Muscle layer of duodenum (tissue), 2 donors: ENCODE results near the gene CTRB2.
"Not testable (repeated sequence)": the region's sequence is repeated elsewhere in the genome, so short reads cannot be mapped to it uniquely, and the experiment has no call there.

Experiments
- H3K27ac ChIP-seq: one replicate; pipeline ENCODE4 v1.7.0; 2013; ENCODE audit warnings: mild to moderate bottlenecking, low read length
- H3K27me3 ChIP-seq: one replicate; pipeline ENCODE4 v1.7.0; 2013; ENCODE audit warnings: low read depth, mild to moderate bottlenecking, control low read depth, low read length
- H3K36me3 ChIP-seq, 2 donors: one replicate each; pipeline ENCODE4 v1.7.0; 2013; ENCODE audit warnings: low read length in 2 of 2, control low read depth in 1 of 2, mild to moderate bottlenecking in 1 of 2; ENCODE audit not compliant: insufficient read depth in 2 of 2, control insufficient read depth in 1 of 2
- H3K4me1 ChIP-seq, 2 donors: one replicate each; pipeline ENCODE4 v1.7.0; 2013; ENCODE audit warnings: low read length in 2 of 2, mild to moderate bottlenecking in 2 of 2, control low read depth in 1 of 2, moderate library complexity in 1 of 2; ENCODE audit not compliant: insufficient read depth in 2 of 2, control insufficient read depth in 1 of 2
- H3K4me3 ChIP-seq, 2 donors: one replicate each; pipeline ENCODE4 v1.7.0; 2013; ENCODE audit warnings: low read length in 2 of 2, low read depth in 1 of 2, mild to moderate bottlenecking in 1 of 2
- H3K9me3 ChIP-seq, 2 donors: one replicate each; pipeline ENCODE4 v1.7.0; 2013; ENCODE audit warnings: low read length in 2 of 2, control low read depth in 1 of 2, mild to moderate bottlenecking in 1 of 2; ENCODE audit not compliant: control insufficient read depth in 1 of 2
- donor health status: healthy.

CTRB2 gene

DNA sequence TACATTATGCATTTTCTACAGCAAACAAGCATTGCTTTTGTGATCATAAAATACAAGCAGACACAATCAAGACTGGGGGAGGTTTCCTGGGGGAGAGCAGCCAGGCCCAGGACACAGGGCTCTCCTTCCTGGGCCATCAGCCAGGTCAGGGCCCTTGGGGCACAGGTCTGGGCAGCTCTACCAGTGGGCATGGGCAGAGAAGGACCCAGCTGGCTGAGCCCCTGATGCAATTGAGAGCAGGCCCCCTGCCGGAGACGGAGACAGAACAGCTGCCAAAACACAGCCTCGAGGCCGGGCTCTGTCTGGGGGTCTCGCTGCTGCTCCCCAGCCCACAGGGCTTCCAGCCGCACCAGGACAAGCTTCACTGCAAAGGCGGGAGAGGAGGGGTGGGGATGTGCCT, 33.7 kb upstream of the CTRB2 start:
- not testable (repeated sequence) for H3K27me3 ChIP-seq, H3K27ac ChIP-seq, H3K9me3 ChIP-seq, H3K4me3 ChIP-seq
- Histone ChIP-seq H3K36me3 (peaks cover 4 to 37% of the 10 kb centered on the region in 2 donors), H3K4me1 (peaks cover 16 to 57% of the 10 kb centered on the region in 2 donors)

DNA sequence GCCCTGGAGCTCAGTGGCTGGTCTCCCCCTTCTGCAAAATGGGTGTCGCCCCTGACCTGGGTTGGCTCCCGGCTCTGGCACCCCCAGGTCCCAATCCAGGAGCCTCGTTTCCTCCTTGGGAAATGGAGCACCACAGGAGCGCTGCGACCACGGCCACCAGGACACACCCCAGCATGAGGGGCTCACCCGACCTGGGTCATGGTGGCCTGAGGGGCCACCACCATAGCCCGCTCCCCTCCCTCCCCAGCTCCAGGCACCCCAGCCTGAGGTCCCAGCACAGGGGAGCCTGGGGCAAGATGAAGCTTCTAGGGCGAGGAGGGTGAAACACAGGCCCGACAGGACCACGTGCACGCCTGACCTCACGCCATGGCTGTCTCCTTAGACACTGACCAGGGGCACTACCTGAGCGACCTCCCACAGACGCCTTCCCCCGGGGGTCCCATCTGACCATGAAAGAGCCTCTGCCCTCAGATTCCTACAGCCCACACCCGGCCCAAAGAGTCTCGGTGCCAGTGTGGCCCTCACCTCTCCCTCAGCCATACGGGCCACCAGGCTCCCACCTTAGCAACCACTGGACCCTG, 32.7 kb upstream of the CTRB2 start:
- H3K9me3 ChIP-seq, result no peaks in the 10 kb centered on the region
- H3K4me1 ChIP-seq, result peaks cover 14 to 48% of the 10 kb centered on the region in 2 donors
- no peaks in the 10 kb centered on the region for H3K27me3 ChIP-seq
- H3K4me3 ChIP-seq, result no peak overlapping the region
- H3K36me3 ChIP-seq, result peaks cover 4 to 41% of the 10 kb centered on the region in 2 donors
- no peak overlapping the region for H3K27ac ChIP-seq

DNA sequence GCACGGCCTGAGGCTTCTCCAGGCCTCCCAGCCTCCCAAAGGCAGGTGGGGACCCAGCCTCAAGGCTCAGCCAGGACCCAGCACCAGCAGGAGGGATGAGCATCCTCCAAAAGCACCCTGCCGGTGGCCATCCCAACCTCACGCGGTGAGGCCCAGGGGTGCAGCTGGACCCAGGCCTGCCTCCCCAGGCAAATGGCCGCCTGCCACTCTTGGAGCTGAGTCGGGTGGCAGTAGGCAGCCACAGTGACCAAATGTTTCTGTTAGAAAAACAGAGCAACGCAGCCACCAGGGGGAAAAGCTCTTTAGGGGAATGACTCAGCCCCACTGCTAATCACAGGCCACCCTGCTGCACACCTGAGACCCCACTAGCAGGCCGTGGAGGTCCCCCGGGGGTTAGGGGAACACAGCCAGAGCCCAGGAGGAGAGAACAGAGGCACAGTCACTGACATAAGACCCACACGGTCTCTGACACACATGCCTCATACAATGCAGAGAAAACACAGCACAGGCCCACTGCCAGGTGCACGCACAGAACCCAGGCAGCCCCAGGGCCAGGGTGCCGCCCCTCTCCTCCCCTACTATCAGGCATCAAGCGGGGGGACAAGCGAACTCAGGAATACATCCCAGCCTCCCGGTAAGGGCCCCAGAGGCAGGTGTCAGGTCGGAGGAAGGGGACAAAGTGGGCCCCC, 32.0 kb upstream of the CTRB2 start:
- H3K36me3 ChIP-seq, result peaks cover 4 to 41% of the 10 kb centered on the region in 2 donors
- H3K27ac ChIP-seq, result no peak overlapping the region
- H3K4me1 ChIP-seq, result peaks cover 8 to 48% of the 10 kb centered on the region in 2 donors
- H3K27me3 ChIP-seq, result no peaks in the 10 kb centered on the region
- H3K4me3 ChIP-seq, result no peak overlapping the region
- no peaks in the 10 kb centered on the region for H3K9me3 ChIP-seq

DNA sequence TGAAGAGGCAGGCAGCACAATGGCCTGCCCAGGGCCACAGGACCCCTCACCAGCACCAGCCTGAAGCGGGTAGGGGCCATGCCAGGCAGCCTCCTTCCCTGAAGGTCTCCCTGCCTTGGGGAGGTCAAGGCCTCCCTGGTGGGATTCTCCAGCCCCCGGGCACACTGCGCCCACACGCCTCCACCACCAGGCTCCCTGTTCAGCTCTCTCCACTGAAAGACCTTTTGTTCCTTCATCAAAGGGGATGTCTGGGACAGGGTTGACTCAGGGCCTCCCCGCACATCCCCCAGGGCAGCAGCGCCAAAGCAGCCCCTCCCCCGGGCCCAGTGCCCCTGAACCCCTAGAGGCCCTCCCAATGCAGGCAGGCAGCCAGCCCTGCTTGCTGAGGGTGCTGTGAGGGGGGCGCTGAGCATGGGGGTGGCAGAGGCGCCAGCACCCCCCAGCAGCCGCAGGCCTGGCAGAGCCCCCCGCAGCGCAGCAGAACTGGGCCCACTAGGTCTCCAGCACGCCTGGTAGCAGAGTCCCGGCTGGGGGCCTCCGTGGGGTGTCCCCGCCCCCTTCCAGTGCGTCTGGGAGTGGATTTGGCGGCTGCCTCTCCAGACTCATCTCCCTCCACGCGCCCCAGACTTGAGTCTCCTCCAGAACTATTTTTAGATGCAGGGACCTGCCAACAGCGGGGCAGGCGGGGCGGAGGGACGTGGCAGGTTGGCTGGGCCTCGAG, 31.3 kb upstream of the CTRB2 start:
- Histone ChIP-seq H3K27me3 (no peaks in the 10 kb centered on the region), H3K4me3 (peak overlapping the region in 1 of 2 donors; percentile 23), H3K27ac (no peak overlapping the region), H3K9me3 (no peaks in the 10 kb centered on the region), H3K36me3 (peaks cover 4 to 41% of the 10 kb centered on the region in 2 donors), H3K4me1 (peaks cover 6 to 48% of the 10 kb centered on the region in 2 donors)

DNA sequence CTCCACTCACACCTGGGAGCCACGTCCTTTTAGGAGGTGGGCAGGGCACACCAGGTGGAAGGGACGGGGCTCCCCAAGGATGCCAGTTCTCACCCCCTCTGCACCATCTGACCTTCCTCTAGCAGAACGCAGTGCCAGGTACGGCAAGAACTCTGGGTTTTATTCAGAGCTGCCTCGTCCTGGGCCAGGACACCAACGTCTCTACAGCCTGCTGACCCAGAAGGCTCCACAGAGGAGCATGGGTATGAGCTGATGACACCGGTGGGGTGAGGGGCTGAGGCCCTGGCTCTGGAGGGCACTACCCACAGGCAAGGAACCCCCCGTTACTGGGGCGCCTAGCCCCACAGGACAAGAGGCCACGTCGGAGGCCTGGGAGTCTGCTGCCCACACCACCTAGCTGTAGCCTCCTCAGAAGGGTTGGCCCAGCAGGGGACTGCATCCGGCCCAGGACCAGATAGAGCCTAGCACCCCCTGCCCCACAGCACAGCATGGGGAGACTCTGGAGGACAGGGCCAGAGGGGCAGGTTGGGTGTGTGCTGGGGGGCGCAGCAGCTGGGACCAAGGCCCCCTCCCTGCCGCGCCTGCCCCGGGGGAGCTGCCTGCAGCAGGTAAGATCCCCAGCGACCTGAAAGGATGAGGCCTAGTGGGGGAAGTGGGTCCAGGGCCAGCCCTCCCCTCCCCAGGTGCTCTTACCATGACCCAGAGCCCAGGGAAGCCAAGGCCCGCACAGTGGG, 30.6 kb upstream of the CTRB2 start:
- Histone ChIP-seq H3K4me1 (peaks cover 6 to 46% of the 10 kb centered on the region in 2 donors), H3K9me3 (no peaks in the 10 kb centered on the region), H3K27me3 (no peaks in the 10 kb centered on the region), H3K27ac (no peak overlapping the region), H3K4me3 (no peak overlapping the region), H3K36me3 (peaks cover 7 to 44% of the 10 kb centered on the region in 2 donors)

DNA sequence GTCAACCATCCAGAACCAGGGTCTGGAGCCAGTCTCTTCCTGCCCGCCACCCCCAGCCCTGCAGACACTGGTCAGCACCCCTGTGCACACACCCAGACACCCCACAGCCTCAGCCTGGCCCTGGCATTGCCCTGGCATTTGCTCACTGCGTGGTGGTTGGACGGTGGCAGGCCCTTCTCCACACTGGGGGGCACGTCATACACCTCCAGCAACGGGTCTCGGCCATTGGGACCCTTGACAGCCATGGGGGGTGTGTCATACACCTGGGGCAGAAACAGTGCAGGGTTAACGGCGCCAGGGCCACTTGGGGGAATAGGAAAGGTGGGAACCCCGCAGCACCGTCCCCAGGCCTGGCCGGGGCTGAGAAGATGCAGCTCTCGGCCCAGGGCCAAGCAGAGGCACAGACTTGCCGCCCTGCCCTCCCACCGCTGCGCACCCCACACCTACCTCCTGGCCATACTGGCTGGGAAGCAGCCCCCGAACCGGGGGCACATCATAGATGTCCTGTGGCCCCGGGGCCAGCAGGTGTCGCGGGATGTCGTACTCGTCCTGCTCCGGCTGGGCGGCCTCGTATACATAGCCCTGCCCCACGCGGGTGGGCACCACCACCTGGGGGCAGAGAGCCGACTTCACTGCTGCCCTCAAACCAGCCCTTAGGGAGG, 29.9 kb upstream of the CTRB2 start:
- no peaks in the 10 kb centered on the region for H3K27me3 ChIP-seq
- H3K36me3 ChIP-seq, result peaks cover 10 to 41% of the 10 kb centered on the region in 2 donors
- peaks cover 6 to 46% of the 10 kb centered on the region in 2 donors for H3K4me1 ChIP-seq
- no peak overlapping the region for H3K27ac ChIP-seq
- H3K9me3 ChIP-seq, result no peaks in the 10 kb centered on the region
- no peak overlapping the region for H3K4me3 ChIP-seq

DNA sequence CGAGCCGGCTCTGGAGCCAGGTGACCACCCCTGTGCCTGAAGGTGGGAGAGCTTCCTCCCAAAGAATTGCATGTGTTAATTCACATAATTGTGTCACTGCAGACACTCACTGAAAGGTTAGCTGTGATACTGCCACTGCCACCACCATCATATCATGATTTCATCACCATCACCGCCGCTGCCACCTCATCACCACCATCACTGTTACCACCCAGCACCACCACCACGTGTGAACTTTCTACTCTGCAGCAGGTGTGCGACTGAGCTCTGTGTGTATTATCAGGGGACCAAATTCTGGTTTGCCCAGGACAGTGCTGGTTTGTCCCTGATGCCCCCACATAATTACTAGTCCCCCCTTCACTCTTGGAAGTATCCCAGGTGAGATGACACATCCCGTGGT, 29.3 kb upstream of the CTRB2 start:
- H3K4me3 ChIP-seq, result no peak overlapping the region
- peaks cover 10 to 34% of the 10 kb centered on the region in 2 donors for H3K36me3 ChIP-seq
- H3K9me3 ChIP-seq, result no peaks in the 10 kb centered on the region
- H3K4me1 ChIP-seq, result peaks cover 6 to 46% of the 10 kb centered on the region in 2 donors
- no peaks in the 10 kb centered on the region for H3K27me3 ChIP-seq
- no peak overlapping the region for H3K27ac ChIP-seq

DNA sequence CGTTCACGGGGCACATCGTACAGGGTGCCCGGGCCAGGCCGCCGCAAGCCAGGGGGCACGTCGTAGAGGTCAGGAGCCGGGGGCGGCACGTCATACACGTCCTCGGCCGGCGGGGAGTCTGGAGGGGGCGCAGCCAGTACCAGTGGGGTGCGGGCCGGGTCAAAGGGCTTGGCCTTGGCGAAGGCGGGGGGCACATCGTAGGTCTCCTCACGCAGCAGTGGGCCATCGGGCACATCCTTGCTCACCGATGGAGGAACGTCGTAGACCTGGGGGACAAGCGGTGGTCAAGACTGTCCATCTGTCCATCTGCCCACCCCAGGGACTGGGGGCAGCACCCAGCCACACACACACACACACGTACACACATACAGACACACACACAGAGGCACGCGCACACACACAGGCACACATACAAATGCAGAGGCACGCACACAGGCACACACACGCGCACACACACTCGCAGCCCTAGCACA, 28.8 kb upstream of the CTRB2 start:
- Histone ChIP-seq H3K4me1 (peaks cover 6 to 46% of the 10 kb centered on the region in 2 donors), H3K27me3 (no peaks in the 10 kb centered on the region), H3K9me3 (no peaks in the 10 kb centered on the region), H3K4me3 (no peak overlapping the region), H3K36me3 (peaks cover 5 to 30% of the 10 kb centered on the region in 2 donors), H3K27ac (no peak overlapping the region)

DNA sequence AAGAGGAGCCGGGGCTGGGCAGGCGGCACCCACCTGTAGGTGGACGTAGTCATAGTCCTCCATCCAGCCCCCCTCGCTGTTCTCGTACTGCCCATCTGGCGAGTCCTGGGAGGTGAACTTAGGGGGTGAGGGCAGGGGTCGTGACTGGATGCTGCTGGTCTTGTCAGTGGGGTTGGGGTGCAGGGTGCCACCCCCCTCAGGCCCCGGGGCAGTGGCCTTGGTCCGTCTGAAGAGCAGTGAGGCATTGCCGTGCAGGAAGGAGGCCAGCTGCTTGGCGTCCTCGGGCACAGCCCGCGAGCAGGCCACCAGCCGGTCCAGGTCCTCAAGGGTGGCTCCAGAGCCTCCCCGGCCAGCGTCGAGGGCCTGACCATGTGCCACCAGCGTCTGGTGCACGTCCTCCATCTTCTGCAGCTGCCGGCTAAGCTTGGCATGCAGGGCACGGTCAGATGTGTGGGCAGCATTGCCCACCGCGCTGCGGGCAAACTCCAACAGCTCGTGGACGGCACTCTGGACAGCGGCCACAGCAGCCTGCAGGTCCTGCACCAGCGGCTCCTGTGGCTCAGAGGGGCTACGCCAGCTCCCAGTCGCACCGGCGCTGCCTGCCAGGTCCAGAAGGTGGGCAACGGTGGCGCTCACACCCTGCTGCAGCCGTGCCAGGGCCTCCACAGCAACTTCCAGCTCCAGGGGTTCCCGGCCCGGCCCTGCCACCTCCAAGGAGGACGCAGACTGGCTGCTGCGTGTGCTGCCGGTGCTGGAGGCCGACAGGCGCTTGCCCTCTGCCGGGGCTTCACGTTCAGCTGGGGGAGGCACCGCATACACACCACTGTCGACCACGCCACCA, 28.1 kb upstream of the CTRB2 start:
- H3K27ac ChIP-seq, result no peak overlapping the region
- no peaks in the 10 kb centered on the region for H3K27me3 ChIP-seq
- H3K9me3 ChIP-seq, result no peaks in the 10 kb centered on the region
- H3K36me3 ChIP-seq, result peaks cover 5 to 27% of the 10 kb centered on the region in 2 donors
- H3K4me3 ChIP-seq, result no peak overlapping the region
- H3K4me1 ChIP-seq, result peaks cover 6 to 44% of the 10 kb centered on the region in 2 donors

DNA sequence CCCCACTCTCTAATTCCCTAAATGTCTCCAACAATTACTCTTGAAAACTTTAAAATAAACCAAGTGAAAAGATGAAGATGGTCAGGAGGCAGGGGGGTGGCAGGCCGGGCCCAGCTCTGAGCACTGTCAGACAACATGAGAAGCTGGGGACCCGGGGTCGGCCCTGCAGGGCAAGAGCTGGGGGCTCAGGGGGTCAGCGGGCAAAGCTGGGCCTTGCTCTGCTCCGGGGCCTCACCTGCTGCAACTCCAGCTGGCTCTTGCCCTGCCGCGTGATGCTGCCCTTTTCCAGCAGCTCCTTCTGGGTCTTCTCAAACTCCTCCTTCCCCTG, 26.6 kb upstream of the CTRB2 start:
- Histone ChIP-seq H3K4me1 (peaks cover 0 to 31% of the 10 kb centered on the region in 2 donors), H3K4me3 (no peak overlapping the region), H3K27me3 (no peaks in the 10 kb centered on the region), H3K27ac (no peak overlapping the region), H3K36me3 (peaks cover 5 to 42% of the 10 kb centered on the region in 2 donors), H3K9me3 (no peaks in the 10 kb centered on the region)
